SK-N-SH treated with all-trans-retinoic acid at 6 μM for 48 hours (cell line): ENCODE measurements around the gene MOAP1.

ENCODE experiments used
- ATAC-seq: fragments of 200-7000 bp; cut with Tn5 transposase; 3 replicates; pipeline ENCODE4 v1.9.1; 2020; ENCODE audit warnings: mild to moderate bottlenecking, moderate library complexity
- CREB5 ChIP-seq: fragments of 250-450 bp; sonication (Bioruptor Pico); IDR thresholded peaks from 2 replicates; pipeline ENCODE4 v1.5.1; 2020; ENCODE audit warnings: low read depth, mild to moderate bottlenecking, moderate library complexity
- ESRRG ChIP-seq: fragments of 250-450 bp; sonication (Bioruptor Pico); IDR thresholded peaks from 2 replicates; pipeline ENCODE4 v1.6.1; 2021; ENCODE audit warnings: mild to moderate bottlenecking
- GLIS3 ChIP-seq: fragments of 250-450 bp; sonication (Bioruptor Pico); IDR thresholded peaks from 2 replicates; pipeline ENCODE4 v1.5.0; 2020; ENCODE audit warnings: mild to moderate bottlenecking, moderate library complexity
- ISL1 ChIP-seq: fragments of 250-450 bp; sonication (Bioruptor Pico); IDR thresholded peaks from 2 replicates; pipeline ENCODE4 v2.1.2; 2022; ENCODE audit warnings: mild to moderate bottlenecking, moderate library complexity
- POU6F1 ChIP-seq: fragments of 250-450 bp; sonication (Bioruptor Pico); IDR thresholded peaks from 2 replicates; pipeline ENCODE4 v1.8.0; 2021; ENCODE audit warnings: low read depth, mild to moderate bottlenecking, moderate library complexity, borderline replicate concordance
- PPARA ChIP-seq: fragments of 250-450 bp; sonication (Bioruptor Pico); IDR thresholded peaks from 2 replicates; pipeline ENCODE4 v1.5.0; 2020; ENCODE audit warnings: mild to moderate bottlenecking, borderline replicate concordance
- RARB ChIP-seq: fragments of 250-450 bp; sonication (Bioruptor Pico); IDR thresholded peaks from 2 replicates; pipeline ENCODE4 v1.8.0; 2021; ENCODE audit warnings: mild to moderate bottlenecking, moderate library complexity
- SNAI2 ChIP-seq: fragments of 250-450 bp; sonication (Bioruptor Pico); IDR thresholded peaks from 2 replicates; pipeline ENCODE4 v1.5.0; 2020; ENCODE audit warnings: mild to moderate bottlenecking, moderate library complexity
- TOX ChIP-seq: fragments of 250-450 bp; sonication (Bioruptor Pico); IDR thresholded peaks from 2 replicates; pipeline ENCODE4 v1.8.0; 2021; ENCODE audit warnings: mild to moderate bottlenecking, moderate library complexity, borderline replicate concordance
- TSHZ2 ChIP-seq: fragments of 250-450 bp; sonication (Bioruptor Pico); IDR thresholded peaks from 2 replicates; pipeline ENCODE4 v1.5.0; 2020; ENCODE audit warnings: mild to moderate bottlenecking, moderate library complexity
- ZC3H10 ChIP-seq: fragments of 250-450 bp; sonication (Bioruptor Pico); IDR thresholded peaks from 2 replicates; pipeline ENCODE4 v1.5.1; 2021; ENCODE audit warnings: mild to moderate bottlenecking, moderate library complexity
- ZFP30 ChIP-seq: fragments of 450-650 bp; formaldehyde crosslinking; IDR thresholded peaks from 2 replicates; pipeline ENCODE4 v1.5.0; 2022; ENCODE audit warnings: mild to moderate bottlenecking, moderate library complexity
- ZNF565 ChIP-seq: fragments of 450-650 bp; formaldehyde crosslinking; conservative IDR thresholded peaks from 2 replicates; pipeline ENCODE4 v1.5.0; 2020; ENCODE audit warnings: low read depth, mild to moderate bottlenecking, moderate library complexity
- ZNF8 ChIP-seq: fragments of 450-650 bp; formaldehyde crosslinking; IDR thresholded peaks from 2 replicates; pipeline ENCODE4 v1.5.0; 2020; ENCODE audit warnings: mild to moderate bottlenecking, moderate library complexity
- TF ChIP-seq, protein P1 (sequence below): fragments of 250-450 bp; sonication (Bioruptor Pico); IDR thresholded peaks from 2 replicates; pipeline ENCODE4 v1.8.0; 2020; ENCODE audit warnings: mild to moderate bottlenecking, moderate library complexity, borderline replicate concordance
- TF ChIP-seq, protein P2 (sequence below): fragments of 250-450 bp; sonication (Bioruptor Pico); IDR thresholded peaks from 2 replicates; pipeline ENCODE4 v1.5.1; 2021; ENCODE audit warnings: mild to moderate bottlenecking, moderate library complexity

Gene MOAP1

DNA sequence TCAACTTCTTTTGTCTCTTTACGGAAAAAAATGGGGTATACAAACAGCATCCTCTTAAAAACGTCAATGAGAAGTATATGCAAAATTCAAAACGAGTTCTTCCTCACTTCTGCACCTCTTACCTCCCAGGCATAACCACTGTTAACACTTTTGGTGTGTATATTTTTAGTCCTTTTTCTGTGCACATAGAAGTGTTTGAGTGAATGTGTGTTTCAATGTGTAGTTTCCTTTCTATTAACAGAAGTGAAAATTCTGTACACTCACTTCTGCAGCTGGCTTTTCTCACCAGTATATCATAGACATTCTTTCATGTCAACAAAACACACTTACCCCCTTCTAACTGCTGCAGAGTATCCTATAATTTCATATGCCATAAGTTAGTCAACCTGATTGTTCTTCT, 27.7 kb upstream of the MOAP1 start:
- ATAC-seq, result no peak
- TF ChIP-seq ZC3H10 (CRISPR knock-in tag) (no peak), SNAI2 (no peak), ESRRG (CRISPR knock-in tag) (no peak), CREB5 (CRISPR knock-in tag) (no peak), ISL1 (CRISPR knock-in tag) (no peak), TOX (no peak), RARB (CRISPR knock-in tag) (no peak), ZNF8 (CRISPR knock-in tag) (no peak), PPARA (CRISPR knock-in tag) (no peak), ZNF565 (CRISPR knock-in tag) (no peak), TSHZ2 (CRISPR knock-in tag) (no peak), GLIS3 (CRISPR knock-in tag) (no peak), ZFP30 (CRISPR knock-in tag) (no peak), POU6F1 (CRISPR knock-in tag) (no peak)
- TF ChIP-seq, protein P1, sequence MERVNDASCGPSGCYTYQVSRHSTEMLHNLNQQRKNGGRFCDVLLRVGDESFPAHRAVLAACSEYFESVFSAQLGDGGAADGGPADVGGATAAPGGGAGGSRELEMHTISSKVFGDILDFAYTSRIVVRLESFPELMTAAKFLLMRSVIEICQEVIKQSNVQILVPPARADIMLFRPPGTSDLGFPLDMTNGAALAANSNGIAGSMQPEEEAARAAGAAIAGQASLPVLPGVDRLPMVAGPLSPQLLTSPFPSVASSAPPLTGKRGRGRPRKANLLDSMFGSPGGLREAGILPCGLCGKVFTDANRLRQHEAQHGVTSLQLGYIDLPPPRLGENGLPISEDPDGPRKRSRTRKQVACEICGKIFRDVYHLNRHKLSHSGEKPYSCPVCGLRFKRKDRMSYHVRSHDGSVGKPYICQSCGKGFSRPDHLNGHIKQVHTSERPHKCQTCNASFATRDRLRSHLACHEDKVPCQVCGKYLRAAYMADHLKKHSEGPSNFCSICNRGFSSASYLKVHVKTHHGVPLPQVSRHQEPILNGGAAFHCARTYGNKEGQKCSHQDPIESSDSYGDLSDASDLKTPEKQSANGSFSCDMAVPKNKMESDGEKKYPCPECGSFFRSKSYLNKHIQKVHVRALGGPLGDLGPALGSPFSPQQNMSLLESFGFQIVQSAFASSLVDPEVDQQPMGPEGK (CRISPR knock-in tag), result no peak

GRCh38 chr14:93207468-93208308, 23.0 kb upstream of the MOAP1 start:
- no peak for TF ChIP-seq ZNF565 (CRISPR knock-in tag)
- TF ChIP-seq, all 23 proteins: peak for 0
- ATAC-seq, result peak; percentile 82

DNA sequence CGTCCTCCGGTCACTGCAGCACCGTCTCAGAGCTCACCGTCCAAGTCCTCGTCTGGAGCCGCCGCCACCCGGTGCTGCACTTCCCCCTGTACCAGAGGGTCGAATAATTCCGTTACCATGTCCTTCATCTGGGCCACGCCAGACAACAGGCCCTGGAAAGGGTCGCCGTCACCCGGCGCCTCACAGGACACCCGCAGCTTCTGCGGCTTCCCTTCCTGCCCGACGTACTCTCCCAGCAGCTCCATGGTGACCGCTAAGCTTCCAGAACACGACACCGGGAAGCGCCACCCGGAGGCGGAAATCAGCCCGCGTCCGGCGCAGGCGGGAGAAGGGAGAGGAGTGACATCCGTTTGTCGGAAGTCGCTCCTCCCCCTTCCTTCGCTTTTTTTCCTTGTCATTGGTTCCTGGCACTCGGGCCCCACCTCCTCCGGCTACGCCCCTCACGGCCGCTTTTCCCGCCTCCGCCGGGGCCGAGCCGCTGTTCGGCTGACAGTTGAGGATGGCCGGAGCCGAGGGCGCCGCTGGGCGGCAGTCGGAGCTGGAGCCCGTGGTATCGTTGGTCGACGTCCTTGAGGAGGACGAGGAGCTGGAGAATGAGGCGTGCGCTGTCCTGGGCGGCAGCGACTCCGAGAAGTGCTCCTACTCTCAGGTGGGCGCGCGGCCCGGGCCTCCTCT, 22.2 kb upstream of the MOAP1 start, which contains the start of the genes GON7 and UBR7:
Gene GON7 (minus strand): TSS at position 273 of the 675 bp plus-strand sequence. CDS start 28 bp downstream, at position 245.
Gene UBR7 (plus strand): TSS at position 464 of the 675 bp plus-strand sequence. CDS start 36 bp downstream, at position 500.
- ATAC-seq, result peak; percentile 95
- TF ChIP-seq GLIS3 (CRISPR knock-in tag), result no peak
- TF ChIP-seq, protein P2, sequence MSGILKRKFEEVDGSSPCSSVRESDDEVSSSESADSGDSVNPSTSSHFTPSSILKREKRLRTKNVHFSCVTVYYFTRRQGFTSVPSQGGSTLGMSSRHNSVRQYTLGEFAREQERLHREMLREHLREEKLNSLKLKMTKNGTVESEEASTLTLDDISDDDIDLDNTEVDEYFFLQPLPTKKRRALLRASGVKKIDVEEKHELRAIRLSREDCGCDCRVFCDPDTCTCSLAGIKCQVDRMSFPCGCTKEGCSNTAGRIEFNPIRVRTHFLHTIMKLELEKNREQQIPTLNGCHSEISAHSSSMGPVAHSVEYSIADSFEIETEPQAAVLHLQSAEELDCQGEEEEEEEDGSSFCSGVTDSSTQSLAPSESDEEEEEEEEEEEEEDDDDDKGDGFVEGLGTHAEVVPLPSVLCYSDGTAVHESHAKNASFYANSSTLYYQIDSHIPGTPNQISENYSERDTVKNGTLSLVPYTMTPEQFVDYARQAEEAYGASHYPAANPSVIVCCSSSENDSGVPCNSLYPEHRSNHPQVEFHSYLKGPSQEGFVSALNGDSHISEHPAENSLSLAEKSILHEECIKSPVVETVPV (CRISPR knock-in tag), result no peak
- TF ChIP-seq, protein P1 (CRISPR knock-in tag), result no peak
